DOHH2 (cell line): ENCODE measurements around the gene HPS5.

Source experiments
- CTCF ChIP-seq: fragments of 200-600 bp; sonication (generic); IDR thresholded peaks from one replicate; pipeline ENCODE4 v1.5.1; 2014; ENCODE audit warnings: antibody characterized with exemption, mild to moderate bottlenecking, low read depth, low read length; ENCODE audit not compliant: poor library complexity, severe bottlenecking
- EZH2phosphoT487 ChIP-seq: fragments of 200-600 bp; sonication (generic); IDR thresholded peaks from 2 replicates; pipeline ENCODE4 v1.6.1; 2017; ENCODE audit warnings: borderline replicate concordance, mild to moderate bottlenecking, antibody characterized with exemption, low read length, moderate library complexity, mixed read lengths

DNA sequence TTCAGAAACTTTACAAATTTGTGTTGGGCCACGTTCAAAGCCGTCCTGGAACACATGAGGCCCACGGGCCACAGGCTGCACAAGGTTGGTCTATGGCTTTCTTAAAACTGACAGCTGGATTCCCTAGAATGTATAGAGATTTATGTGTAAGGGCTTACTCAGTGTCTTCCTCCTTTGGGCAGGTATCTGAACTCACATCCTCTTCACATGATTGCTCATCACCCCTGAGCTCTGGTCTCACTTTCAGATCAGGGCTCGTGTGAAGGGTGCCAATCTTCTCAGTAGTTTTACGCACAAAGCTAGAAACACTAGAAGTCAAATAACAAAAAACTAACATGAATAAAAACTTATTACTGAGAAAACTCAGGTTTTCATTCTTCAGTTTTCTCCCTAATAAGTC is 27.1 kb downstream of the HPS5 start:
- TF ChIP-seq CTCF (no peak), EZH2phosphoT487 (no peak)
